Panc1 (cell line): Measurements from ENCODE around the gene LCE7A. TPM values are rescaled to one million over a fixed set of nuclear protein-coding genes. Genes with fewer than 3 reads are reported as not detected.

ENCODE experiments used
- ATAC-seq: fragments of 200-7000 bp; cut with Tn5 transposase; 2 replicates; pipeline ENCODE4 v1.9.1; 2020; ENCODE audit warnings: mild to moderate bottlenecking, moderate library complexity
- BruUV-seq: library from RNA; stranded (reverse); fragments of 400-500 nt; replicated peaks from 2 replicates; lab custom pipeline; 2021; lab: Mats Ljungman, UMichigan
- CTCF ChIA-PET: fragments of 300-600 bp; sonication (Branson Sonifier 250); formaldehyde crosslinking; loops from one replicate; lab custom pipeline; 2022; ENCODE audit warnings: antibody characterized with exemption; lab: Charles Lee
- POLR2A ChIA-PET: fragments of 300-600 bp; sonication (Branson Sonifier 250); formaldehyde crosslinking; loops from one replicate; lab custom pipeline; 2022; ENCODE audit warnings: antibody characterized with exemption; lab: Charles Lee
- DNase-seq: peaks from one replicate; pipeline ENCODE4 v3.0.0-alpha.2; 2010; ENCODE audit warnings: low read depth, low spot score
- H3K27ac ChIP-seq: 2 replicates; pipeline ENCODE4 v1.5.1; 2011; ENCODE audit warnings: mild to moderate bottlenecking, low read length, inconsistent platforms
- H3K27me3 ChIP-seq: fragments of 200-500 bp; sonication (Bioruptor generic); 2 replicates; pipeline ENCODE4 v1.6.0; 2014; ENCODE audit warnings: low read length, inconsistent platforms; ENCODE audit not compliant: control insufficient read depth, insufficient read depth
- H3K36me3 ChIP-seq: fragments of 200-500 bp; sonication (Bioruptor generic); 2 replicates; pipeline ENCODE4 v1.5.1; 2014; ENCODE audit warnings: inconsistent platforms, mild to moderate bottlenecking, low read length, moderate library complexity; ENCODE audit not compliant: control insufficient read depth, insufficient read depth
- H3K4me1 ChIP-seq: 2 replicates; pipeline ENCODE4 v1.5.1; 2011; ENCODE audit warnings: inconsistent platforms, mild to moderate bottlenecking, low read length, moderate library complexity; ENCODE audit not compliant: control insufficient read depth, insufficient read depth
- H3K4me3 ChIP-seq, 2 experiments: 2 replicates each; pipeline ENCODE4 v1.5.1; 2011 to 2012; ENCODE audit warnings: low read depth in 2 of 2, low read length in 2 of 2, mild to moderate bottlenecking in 2 of 2, inconsistent platforms in 1 of 2, moderate library complexity in 1 of 2
- H3K9me3 ChIP-seq: fragments of 200-500 bp; sonication (Bioruptor generic); 2 replicates; pipeline ENCODE4 v1.5.1; 2014; ENCODE audit warnings: low read depth, mild to moderate bottlenecking, inconsistent platforms, low read length, moderate library complexity; ENCODE audit not compliant: control insufficient read depth, insufficient read depth
- CTCF ChIP-seq: fragments of 450-650 bp; IDR thresholded peaks from 2 replicates; pipeline ENCODE4 v1.5.1; 2017; ENCODE audit warnings: mild to moderate bottlenecking
- POLR2AphosphoS5 ChIP-seq: IDR thresholded peaks from 2 replicates; pipeline ENCODE4 v1.6.1; 2012; ENCODE audit warnings: mild to moderate bottlenecking, low read depth, low read length, moderate library complexity
- REST ChIP-seq, 2 experiments: IDR thresholded peaks; 2 replicates each; pipeline ENCODE4 v1.6.1; 2011 to 2012; ENCODE audit warnings: low read depth in 2 of 2, control low read depth in 1 of 2, low read length in 1 of 2, mild to moderate bottlenecking in 1 of 2, moderate library complexity in 1 of 2; ENCODE audit not compliant: insufficient read depth in 1 of 2
- SIN3A ChIP-seq: IDR thresholded peaks from 2 replicates; pipeline ENCODE4 v1.6.1; 2012; ENCODE audit warnings: low read depth, mild to moderate bottlenecking, low read length, moderate library complexity, borderline replicate concordance; ENCODE audit not compliant: insufficient read depth
- TCF7L2 ChIP-seq: IDR thresholded peaks from 2 replicates; pipeline ENCODE4 v1.6.1; 2011; ENCODE audit warnings: mild to moderate bottlenecking, low read depth, low read length, inconsistent platforms
- in situ Hi-C: cut with HindIII; loops from 2 replicates; pipeline ENCODE4 v1.10.0; 2016; ENCODE audit warnings: low sequenced_read_pairs, low pct_unique_long_range_greater_than_20kb
- intact Hi-C: fragments of 100-400 bp; cut with micrococcal nuclease; formaldehyde crosslinking; loops from one replicate; pipeline ENCODE4 v1.10.0; 2022; ENCODE audit not compliant: unreplicated experiment
- total RNA-seq: library from RNA; stranded (reverse); gene quantifications from one replicate; pipeline ENCODE4 v1.2.1, GENCODE V29; 2021; ENCODE audit not compliant: unreplicated experiment

LCE7A gene
- total RNA-seq, 1 experiment from 2014 or later, result not detected

- POLR2A ChIA-PET, result no interaction called here
- H3K36me3 ChIP-seq, result no peaks in the 10 kb centered on the region
- no peak within 1 kb of the TSS for H3K27ac ChIP-seq
- ATAC-seq, result no peak
- in situ Hi-C loops, result no loop called here
- no peak for DNase-seq
- no peaks in the 10 kb centered on the region for H3K4me1 ChIP-seq
- H3K27me3 ChIP-seq, result no peaks in the 10 kb centered on the region; the same call in 1 of the 2 replicates
- CTCF ChIA-PET, result no interaction called here
- H3K9me3 ChIP-seq, result no peaks in the 10 kb centered on the region
- BruUV-seq, result no TSS peak
- TF ChIP-seq POLR2AphosphoS5 (no peak), CTCF (no peak), TCF7L2 (no peak), SIN3A (no peak), REST (IDR thresholded peaks at IDR 0.05; ENCODE audit: insufficient read depth in 1 of 2, low read depth in 2 of 2, low read length in 1 of 2) (no peak)
- intact Hi-C loops, result no loop called here
- H3K4me3 ChIP-seq, result no peak within 1 kb of the TSS
Measured at GRCh38 chr1:152842556-152842955, 17.2 kb upstream of the LCE7A start, which contains the start of gene LCE6A. Gene LCE6A, plus strand, starts transcription at chr1:152842856. Its CDS starts 665 bp downstream, at chr1:152843521.

DNA sequence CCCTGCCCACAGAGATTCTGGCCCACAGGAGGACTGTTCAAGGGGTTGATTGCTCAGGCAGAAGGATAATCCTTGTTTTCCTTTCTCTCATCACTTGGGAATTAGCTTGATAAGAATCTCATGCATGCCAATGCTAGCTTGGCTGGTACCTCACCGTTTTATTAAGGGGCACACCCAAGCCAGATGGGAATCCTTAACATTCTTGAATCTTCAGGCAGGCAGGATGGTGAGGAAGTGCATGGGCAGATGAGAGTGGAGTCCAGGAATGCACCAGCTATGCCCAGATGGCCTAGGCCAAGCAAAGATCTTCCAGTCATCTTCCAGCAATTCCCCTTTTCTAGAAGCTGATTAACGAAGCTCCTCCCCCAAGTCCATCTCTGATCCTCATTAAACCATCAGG, 4.1 kb upstream of the LCE7A start:
- TF ChIP-seq SIN3A (no peak), REST (IDR thresholded peaks at IDR 0.05; ENCODE audit: insufficient read depth in 1 of 2, low read depth in 2 of 2, low read length in 1 of 2) (no peak), CTCF (no peak), POLR2AphosphoS5 (no peak), TCF7L2 (no peak)
- CTCF ChIA-PET, result no interaction called here
- no TSS peak for BruUV-seq
- no peaks in the 10 kb centered on the region for H3K4me1 ChIP-seq
- peaks cover 2% of the 10 kb centered on the region; the same call in 1 of the 2 replicates for H3K27me3 ChIP-seq
- ATAC-seq (no peak), DNase-seq (no peak)
- intact Hi-C loops, result no loop called here
- H3K9me3 ChIP-seq, result no peaks in the 10 kb centered on the region
- in situ Hi-C loops, result no loop called here
- POLR2A ChIA-PET, result no interaction called here
- H3K4me3 ChIP-seq, result no peak overlapping the region
- no peaks in the 10 kb centered on the region for H3K36me3 ChIP-seq
- no peak overlapping the region for H3K27ac ChIP-seq
